ENCODE results near the gene ST3GAL2. TPM values are rescaled to one million over a fixed set of nuclear protein-coding genes. Genes with fewer than 3 reads are reported as not detected.

ST3GAL2 gene
- total RNA-seq, 2 donors from 2014 or later = 11.8 to 14.4 TPM

Other genes starting within 250 kb of the ST3GAL2 start
- 10 to 100 TPM; 27.4 to 31.6 TPM for gene EXOSC6, start 187.2 kb downstream of the ST3GAL2 start, total RNA-seq
- gene AARS1, start 149.6 kb downstream of the ST3GAL2 start, total RNA-seq = 10 to 100 TPM; 14.7 to 20.6 TPM
- 10 to 100 TPM; 28.7 to 31.2 TPM for gene DDX19B, start 139.9 kb downstream of the ST3GAL2 start, total RNA-seq
- gene DDX19A, start 92.2 kb downstream of the ST3GAL2 start, total RNA-seq = 10 to 100 TPM; 49.3 to 51.8 TPM
- gene FCSK, start 15.5 kb upstream of the ST3GAL2 start, total RNA-seq = 10 to 100 TPM; 27.1 to 27.7 TPM
- 10 to 100 TPM; 26.3 to 54.0 TPM for gene COG4, start 84.5 kb upstream of the ST3GAL2 start, total RNA-seq
- gene SF3B3, start 84.7 kb upstream of the ST3GAL2 start, total RNA-seq = 100 to 1,000 TPM; 163 to 182 TPM
- under 1 TPM in 1 of 2 donors, not detected in 1; 0.34 TPM for gene IL34, start 207.5 kb upstream of the ST3GAL2 start, total RNA-seq
- 1 to 10 TPM; 4.4 to 6.9 TPM for gene MTSS2, start 247.0 kb upstream of the ST3GAL2 start, total RNA-seq

Data from T-helper 17 cell (primary cell).